Mesenchymal stem cell (in vitro differentiated cells and primary cell): ENCODE results near the gene CCDC201.

Experiments used
- DNase-seq: peaks from one replicate; pipeline ENCODE4 v3.0.0-alpha.2; 2013
- H2AFZ ChIP-seq: one replicate; pipeline ENCODE4 v1.6.1; 2013; ENCODE audit warnings: low read depth, mild to moderate bottlenecking, control low read depth, inconsistent platforms, low read length, moderate library complexity
- H2AK5ac ChIP-seq: 2 replicates; pipeline ENCODE4 v1.6.1; 2013; ENCODE audit warnings: low read length, moderate library complexity, mild to moderate bottlenecking, inconsistent platforms; ENCODE audit not compliant: severe bottlenecking
- H2BK120ac ChIP-seq: one replicate; pipeline ENCODE4 v1.6.1; 2013; ENCODE audit warnings: low read depth, mild to moderate bottlenecking, inconsistent platforms, low read length, moderate library complexity
- H2BK12ac ChIP-seq, 2 experiments: one replicate each; pipeline ENCODE4 v1.6.1; 2013; ENCODE audit warnings: inconsistent platforms in 2 of 2, low read length in 2 of 2, mild to moderate bottlenecking in 2 of 2, moderate library complexity in 2 of 2, control low read depth in 1 of 2
- H2BK15ac ChIP-seq: one replicate; pipeline ENCODE4 v1.6.1; 2013; ENCODE audit warnings: mild to moderate bottlenecking, low read depth, inconsistent platforms; ENCODE audit not compliant: poor library complexity, severe bottlenecking
- H2BK5ac ChIP-seq: 2 replicates; pipeline ENCODE4 v1.6.1; 2013; ENCODE audit warnings: low read depth, mild to moderate bottlenecking, low read length, control low read depth, inconsistent platforms; ENCODE audit not compliant: poor library complexity, severe bottlenecking
- H3K14ac ChIP-seq, 2 experiments: one replicate each; pipeline ENCODE4 v1.6.1; 2013; ENCODE audit warnings: inconsistent platforms in 2 of 2, low read length in 2 of 2, control low read depth in 1 of 2, mild to moderate bottlenecking in 1 of 2, moderate library complexity in 1 of 2
- H3K18ac ChIP-seq, 2 experiments: one replicate each; pipeline ENCODE4 v1.6.1; 2013; ENCODE audit warnings: inconsistent platforms in 2 of 2, low read length in 2 of 2, control low read depth in 1 of 2, low read depth in 1 of 2, mild to moderate bottlenecking in 1 of 2
- H3K23ac ChIP-seq, 2 experiments: one replicate each; pipeline ENCODE4 v1.6.1; 2013; ENCODE audit warnings: inconsistent platforms in 2 of 2, low read length in 2 of 2, mild to moderate bottlenecking in 2 of 2, moderate library complexity in 2 of 2, control low read depth in 1 of 2
- H3K27ac ChIP-seq: 2 replicates; pipeline ENCODE4 v1.5.1; 2013; ENCODE audit warnings: mild to moderate bottlenecking, moderate library complexity, low read length, control low read depth, inconsistent platforms; ENCODE audit not compliant: poor library complexity, severe bottlenecking
- H3K27me3 ChIP-seq, 2 experiments: 2 replicates each; pipeline versions ENCODE4 v1.6.1 to v1.7.0; 2013; ENCODE audit warnings: low read length in 2 of 2, mild to moderate bottlenecking in 2 of 2, moderate library complexity in 2 of 2, control low read depth in 1 of 2, inconsistent platforms in 1 of 2; ENCODE audit not compliant: control insufficient read depth in 1 of 2, insufficient read depth in 1 of 2
- H3K36me3 ChIP-seq, 2 experiments: 2 replicates each; pipeline versions ENCODE4 v1.6.1 to v1.7.0; 2013; ENCODE audit warnings: low read length in 2 of 2, control low read depth in 1 of 2, inconsistent platforms in 1 of 2, low read depth in 1 of 2, mild to moderate bottlenecking in 1 of 2; ENCODE audit not compliant: insufficient read depth in 2 of 2, control insufficient read depth in 1 of 2
- H3K4ac ChIP-seq, 2 experiments: one replicate each; pipeline ENCODE4 v1.6.1; 2013; ENCODE audit warnings: inconsistent platforms in 2 of 2, low read length in 2 of 2, mild to moderate bottlenecking in 2 of 2, moderate library complexity in 2 of 2, control low read depth in 1 of 2, low read depth in 1 of 2
- H3K4me1 ChIP-seq: 2 replicates; pipeline ENCODE4 v1.6.1; 2013; ENCODE audit warnings: low read depth, low read length, control low read depth; ENCODE audit not compliant: control insufficient read depth, insufficient read depth
- H3K4me2 ChIP-seq: 2 replicates; pipeline ENCODE4 v1.6.1; 2013; ENCODE audit warnings: low read length, mild to moderate bottlenecking, inconsistent platforms; ENCODE audit not compliant: poor library complexity, severe bottlenecking
- H3K4me3 ChIP-seq, 2 experiments: 2 replicates each; pipeline versions ENCODE4 v1.5.1 to v1.7.0; 2013; ENCODE audit warnings: low read length in 2 of 2, mild to moderate bottlenecking in 2 of 2, control low read depth in 1 of 2, low read depth in 1 of 2; ENCODE audit not compliant: insufficient read depth in 1 of 2
- H3K79me1 ChIP-seq: replicated peaks from 2 replicates; pipeline ENCODE4 v1.6.1; 2013; ENCODE audit warnings: mild to moderate bottlenecking, control low read depth, low read length, inconsistent platforms; ENCODE audit not compliant: poor library complexity, severe bottlenecking
- H3K9ac ChIP-seq: 2 replicates; pipeline ENCODE4 v1.7.0; 2013; ENCODE audit warnings: mild to moderate bottlenecking, low read length, moderate library complexity
- H3K9me3 ChIP-seq: 2 replicates; pipeline ENCODE4 v1.7.0; 2013; ENCODE audit warnings: mild to moderate bottlenecking, low read length; ENCODE audit not compliant: control insufficient read depth
- H4K8ac ChIP-seq: one replicate; pipeline ENCODE4 v1.6.1; 2013; ENCODE audit warnings: inconsistent platforms, mild to moderate bottlenecking, low read length, moderate library complexity
- H4K91ac ChIP-seq: one replicate; pipeline ENCODE4 v1.6.1; 2013; ENCODE audit warnings: mild to moderate bottlenecking, low read length, inconsistent platforms
- WGBS: methylation state at CpG from one replicate; pipeline ENCODE4 v1.1.7; 2013; ENCODE audit warnings: mixed read lengths; 5-methylcytosine and 5-hydroxymethylcytosine counted together

The CCDC201 gene

DNA sequence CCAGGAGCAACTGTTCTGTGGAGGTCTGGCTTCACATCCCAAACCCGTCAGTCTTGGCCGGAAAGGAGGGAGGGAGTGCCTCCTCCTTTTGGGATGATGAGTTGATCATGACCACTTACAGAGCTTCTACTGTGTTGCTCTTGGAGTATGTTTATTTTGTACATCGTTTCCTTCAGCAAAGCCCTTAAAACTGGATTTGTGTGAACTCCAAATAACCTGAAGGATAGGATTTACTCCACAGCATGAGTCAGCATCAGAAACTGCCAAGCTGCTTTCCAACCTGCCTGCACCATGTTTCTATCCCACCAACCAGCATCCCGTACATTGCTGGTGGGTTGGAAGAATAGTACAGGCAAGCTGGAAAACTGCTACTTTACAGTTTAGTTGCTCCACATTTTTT is 3.5 kb downstream of the CCDC201 start:
- WGBS, result 65% methylated on average over 3 of the region's 4 CpGs
- H3K27ac ChIP-seq, result no peak overlapping the region
- DNase-seq, result peak; percentile 59
- no peak overlapping the region for H3K18ac ChIP-seq
- H2BK5ac ChIP-seq, result no peak overlapping the region
- no peak overlapping the region for H2BK120ac ChIP-seq
- no peak overlapping the region for H3K4me2 ChIP-seq
- no peaks in the 10 kb centered on the region for H3K79me1 ChIP-seq
- no peak overlapping the region for H3K4ac ChIP-seq
- H3K4me1 ChIP-seq, result peaks cover 2% of the 10 kb centered on the region
- no peak overlapping the region for H2AFZ ChIP-seq
- no peak overlapping the region for H2BK12ac ChIP-seq
- no peak overlapping the region for H2AK5ac ChIP-seq
- H4K91ac ChIP-seq, result no peak overlapping the region
- H3K23ac ChIP-seq, result no peak overlapping the region
- no peak overlapping the region for H3K4me3 ChIP-seq
- H3K27me3 ChIP-seq, result peaks cover 16 to 25% of the 10 kb centered on the region in 2 experiments
- no peak overlapping the region for H3K14ac ChIP-seq
- H2BK15ac ChIP-seq, result no peak overlapping the region
- H3K9me3 ChIP-seq, result no peaks in the 10 kb centered on the region
- H3K36me3 ChIP-seq, result no peaks in the 10 kb centered on the region
- H4K8ac ChIP-seq, result no peak overlapping the region
- no peak overlapping the region for H3K9ac ChIP-seq

DNA sequence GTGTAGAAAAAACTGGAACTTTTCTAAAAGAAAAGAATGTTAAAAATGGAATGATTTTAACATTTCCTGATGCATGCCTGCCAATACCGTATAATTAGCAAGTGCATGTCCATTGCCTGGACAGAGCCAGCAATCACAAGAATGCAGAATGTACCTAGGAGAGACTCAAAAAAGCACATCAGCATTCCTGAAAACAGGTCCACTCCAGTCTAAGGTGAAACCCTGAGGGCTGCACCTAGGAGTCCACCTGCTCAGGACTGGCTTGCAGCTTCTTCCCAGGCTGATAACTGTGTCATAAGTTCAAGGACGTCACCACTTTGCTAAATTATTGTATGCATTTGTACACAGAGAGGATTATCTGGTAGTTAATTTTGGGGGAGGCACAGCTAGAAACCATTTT is 5.4 kb downstream of the CCDC201 start:
- Histone ChIP-seq H2BK5ac (no peak overlapping the region), H3K18ac (no peak overlapping the region), H3K79me1 (no peaks in the 10 kb centered on the region), H2AFZ (no peak overlapping the region), H3K27me3 (peaks cover 31 to 44% of the 10 kb centered on the region in 2 experiments), H4K91ac (no peak overlapping the region), H2BK15ac (no peak overlapping the region), H3K27ac (no peak overlapping the region), H3K9me3 (no peaks in the 10 kb centered on the region), H4K8ac (no peak overlapping the region), H3K4me3 (no peak overlapping the region), H3K4me1 (no peaks in the 10 kb centered on the region), H3K9ac (no peak overlapping the region), H3K14ac (no peak overlapping the region), H3K4me2 (no peak overlapping the region), H2BK120ac (no peak overlapping the region), H3K4ac (no peak overlapping the region), H2BK12ac (no peak overlapping the region), H3K36me3 (peaks cover 0 to 4% of the 10 kb centered on the region in 2 experiments), H2AK5ac (no peak overlapping the region), H3K23ac (no peak overlapping the region)
- DNase-seq, result no peak
- 98% methylated on average over 2 of the region's 2 CpGs for WGBS

DNA sequence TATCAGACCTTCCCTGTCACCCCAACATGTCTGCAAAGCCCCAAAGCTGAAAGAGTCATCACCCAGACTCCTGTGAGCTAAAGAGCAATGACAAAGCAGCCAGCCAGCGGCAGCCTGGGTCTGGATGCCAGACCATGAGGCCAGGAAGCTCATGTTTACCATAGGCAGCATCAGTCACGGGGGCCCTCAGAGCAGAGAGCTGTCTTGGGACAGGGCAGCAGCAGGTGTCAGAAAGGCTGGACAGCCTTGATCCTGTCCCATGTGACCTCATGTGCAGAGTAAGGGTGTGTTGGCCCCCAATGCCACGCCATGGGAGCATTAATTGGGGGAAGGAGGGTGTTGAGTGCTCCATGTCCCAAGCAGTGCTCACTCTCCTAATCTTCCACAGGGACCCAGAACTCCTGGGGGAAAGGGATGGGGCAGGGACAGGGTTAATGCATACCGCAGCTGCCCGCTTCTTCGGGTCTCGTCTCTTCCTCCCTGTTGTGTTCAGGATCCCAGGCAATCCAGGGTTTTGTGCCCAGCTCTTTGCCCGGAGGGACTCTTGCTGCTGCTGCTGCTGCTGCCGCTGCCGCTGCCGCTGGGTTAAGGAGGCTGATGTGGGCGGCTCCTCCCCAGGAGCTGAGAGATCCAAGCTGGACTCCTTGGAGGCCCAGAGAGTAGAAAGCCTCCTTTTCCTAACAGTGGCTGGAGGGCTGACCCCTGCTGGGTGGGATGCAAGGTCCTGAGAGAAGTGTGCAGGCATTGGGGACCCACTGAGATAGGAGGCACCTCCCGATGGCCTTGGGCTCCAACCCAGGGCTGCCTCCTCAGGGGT is 7.1 kb downstream of the CCDC201 start:
- no peaks in the 10 kb centered on the region for H3K4me1 ChIP-seq
- H2BK12ac ChIP-seq, result no peak overlapping the region
- H4K91ac ChIP-seq, result no peak overlapping the region
- no peak overlapping the region for H3K4ac ChIP-seq
- no peak overlapping the region for H2BK15ac ChIP-seq
- H3K4me3 ChIP-seq, result no peak overlapping the region
- no peak overlapping the region for H2AK5ac ChIP-seq
- H2AFZ ChIP-seq, result no peak overlapping the region
- no peak overlapping the region for H3K27ac ChIP-seq
- peak; percentile 43 for DNase-seq
- WGBS, result 86% methylated on average over 12 of the region's 13 CpGs
- H3K23ac ChIP-seq, result no peak overlapping the region
- H4K8ac ChIP-seq, result no peak overlapping the region
- H3K79me1 ChIP-seq, result no peaks in the 10 kb centered on the region
- no peak overlapping the region for H3K9ac ChIP-seq
- H3K9me3 ChIP-seq, result no peaks in the 10 kb centered on the region
- no peak overlapping the region for H2BK120ac ChIP-seq
- peaks cover 0 to 4% of the 10 kb centered on the region in 2 experiments for H3K36me3 ChIP-seq
- no peak overlapping the region for H3K18ac ChIP-seq
- peaks cover 38 to 57% of the 10 kb centered on the region in 2 experiments for H3K27me3 ChIP-seq
- H3K14ac ChIP-seq, result peak overlapping the region in 1 of 2 experiments; percentile 86
- no peak overlapping the region for H3K4me2 ChIP-seq
- H2BK5ac ChIP-seq, result no peak overlapping the region

DNA sequence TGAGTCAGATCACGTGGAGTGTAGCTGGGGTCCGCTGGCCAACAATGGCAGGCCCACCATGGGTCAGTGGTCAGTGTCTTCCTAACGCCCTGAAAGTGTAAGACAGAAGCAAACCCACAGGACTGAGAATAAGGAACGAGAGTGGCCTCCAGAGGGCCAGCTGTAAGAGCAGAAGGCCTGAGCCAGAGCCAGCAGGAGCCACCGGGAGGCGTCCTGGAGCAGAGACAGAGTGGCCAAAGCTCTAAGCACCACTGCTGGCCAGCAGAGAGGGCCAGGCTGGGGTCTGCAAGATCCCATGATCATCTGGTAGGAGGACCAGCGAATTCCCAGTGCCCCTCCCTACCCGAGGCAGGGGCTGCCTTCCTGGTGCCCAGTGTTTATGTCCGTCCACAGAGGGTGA is 9.2 kb downstream of the CCDC201 start:
- peak overlapping the region in 1 of 2 experiments; percentile 43 for H3K18ac ChIP-seq
- H4K8ac ChIP-seq, result no peak overlapping the region
- H3K4me1 ChIP-seq, result no peaks in the 10 kb centered on the region
- H2BK120ac ChIP-seq, result no peak overlapping the region
- no peak overlapping the region for H4K91ac ChIP-seq
- no peak overlapping the region for H3K14ac ChIP-seq
- 69% methylated on average over 9 of the region's 9 CpGs for WGBS
- peaks cover 48 to 75% of the 10 kb centered on the region in 2 experiments for H3K27me3 ChIP-seq
- H3K4me2 ChIP-seq, result no peak overlapping the region
- no peaks in the 10 kb centered on the region for H3K9me3 ChIP-seq
- H3K4me3 ChIP-seq, result no peak overlapping the region
- no peak overlapping the region for H2AFZ ChIP-seq
- no peak for DNase-seq
- H3K9ac ChIP-seq, result no peak overlapping the region
- no peak overlapping the region for H3K23ac ChIP-seq
- no peak overlapping the region for H2AK5ac ChIP-seq
- H3K4ac ChIP-seq, result peak overlapping the region in 1 of 2 experiments; percentile 6
- H3K27ac ChIP-seq, result no peak overlapping the region
- peaks cover 0 to 4% of the 10 kb centered on the region in 2 experiments for H3K36me3 ChIP-seq
- H3K79me1 ChIP-seq, result no peaks in the 10 kb centered on the region
- no peak overlapping the region for H2BK12ac ChIP-seq
- H2BK15ac ChIP-seq, result no peak overlapping the region
- H2BK5ac ChIP-seq, result no peak overlapping the region
